PC-3 (cell line): ENCODE results near the gene ABCC9. TPM values are rescaled to one million over a fixed set of nuclear protein-coding genes. Genes with fewer than 3 reads are reported as not detected.

Experiments
- ATAC-seq: fragments of 200-7000 bp; cut with Tn5 transposase; 2 replicates; pipeline ENCODE4 v1.9.1; 2020; ENCODE audit warnings: mild to moderate bottlenecking, moderate library complexity
- BruUV-seq: library from RNA; stranded (reverse); fragments of 400-500 nt; replicated peaks from 2 replicates; lab custom pipeline; 2021; lab: Mats Ljungman, UMichigan
- CTCF ChIA-PET: fragments of 300-600 bp; sonication (Branson Sonifier 250); formaldehyde crosslinking; loops from one replicate; lab custom pipeline; 2022; ENCODE audit warnings: antibody characterized with exemption; lab: Charles Lee
- POLR2A ChIA-PET: fragments of 300-600 bp; sonication (Branson Sonifier 250); formaldehyde crosslinking; loops from one replicate; lab custom pipeline; 2022; ENCODE audit warnings: antibody characterized with exemption; ENCODE audit not compliant: unreplicated experiment; lab: Charles Lee
- DNase-seq: peaks from one replicate; pipeline ENCODE4 v3.0.0-alpha.2; 2015
- H2AFZ ChIP-seq: fragments of 300-600 bp; sonication (generic); 2 replicates; pipeline ENCODE4 v1.6.0; 2016; ENCODE audit warnings: antibody characterized with exemption, low read length
- H3F3A ChIP-seq: fragments of 300-600 bp; sonication (generic); one replicate; pipeline ENCODE4 v1.6.0; 2017; ENCODE audit warnings: antibody characterized with exemption, low read length, control low read depth, mild to moderate bottlenecking; ENCODE audit not compliant: unreplicated experiment
- H3K27ac ChIP-seq: fragments of 300-600 bp; sonication (generic); 2 replicates; pipeline ENCODE4 v1.5.1; 2016; ENCODE audit warnings: mild to moderate bottlenecking, low read length
- H3K27me3 ChIP-seq: fragments of 300-600 bp; sonication (generic); 2 replicates; pipeline ENCODE4 v1.6.1; 2016; ENCODE audit warnings: low read length, mixed read lengths
- H3K36me3 ChIP-seq: fragments of 300-600 bp; sonication (generic); 2 replicates; pipeline ENCODE4 v1.6.1; 2016; ENCODE audit warnings: low read depth, mixed run types, low read length, mixed read lengths
- H3K4me1 ChIP-seq: fragments of 300-600 bp; sonication (generic); 2 replicates; pipeline ENCODE4 v1.5.1; 2016; ENCODE audit warnings: low read length; ENCODE audit not compliant: insufficient read depth
- H3K4me2 ChIP-seq: fragments of 300-600 bp; sonication (generic); 2 replicates; pipeline ENCODE4 v1.6.0; 2016; ENCODE audit warnings: low read length
- H3K4me3 ChIP-seq: fragments of 300-600 bp; sonication (generic); 2 replicates; pipeline ENCODE4 v1.5.1; 2016; ENCODE audit warnings: mild to moderate bottlenecking, low read length, mixed read lengths
- H3K79me2 ChIP-seq: fragments of 300-600 bp; sonication (generic); 2 replicates; pipeline ENCODE4 v1.6.1; 2017; ENCODE audit warnings: low read length, mixed read lengths
- H3K9ac ChIP-seq: fragments of 300-600 bp; sonication (generic); 2 replicates; pipeline ENCODE4 v1.6.0; 2016; ENCODE audit warnings: mild to moderate bottlenecking, low read length
- H3K9me2 ChIP-seq: fragments of 300-600 bp; sonication (generic); replicated peaks from 2 replicates; pipeline ENCODE4 v1.6.1; 2016; ENCODE audit warnings: mixed run types, low read length, mixed read lengths
- H3K9me3 ChIP-seq: fragments of 300-600 bp; sonication (generic); 2 replicates; pipeline ENCODE4 v1.6.1; 2016; ENCODE audit warnings: low read length, mixed read lengths
- H4K20me1 ChIP-seq: fragments of 300-600 bp; sonication (generic); 2 replicates; pipeline ENCODE4 v1.6.1; 2016; ENCODE audit warnings: low read length, mixed read lengths
- EZH2 ChIP-seq: fragments of 300-600 bp; sonication (generic); IDR thresholded peaks from one replicate; pipeline ENCODE4 v1.6.1; 2017; ENCODE audit warnings: antibody characterized with exemption, mild to moderate bottlenecking, low read length; ENCODE audit not compliant: unreplicated experiment
- EZH2phosphoT487 ChIP-seq: fragments of 300-600 bp; sonication (generic); IDR thresholded peaks from 2 replicates; pipeline ENCODE4 v1.6.1; 2018; ENCODE audit warnings: mild to moderate bottlenecking, antibody characterized with exemption, low read length, borderline replicate concordance
- intact Hi-C: fragments of 100-400 bp; cut with micrococcal nuclease; formaldehyde crosslinking; loops from 2 replicates; pipeline ENCODE4 v1.9.0; 2023
- total RNA-seq: library from RNA; depleted of rRNA; stranded (reverse); fragments of >200 nt; gene quantifications from 2 replicates; pipeline ENCODE4 v1.2.3, GENCODE V29; 2014
- TF ChIP-seq, protein P1 (sequence below): fragments of 300-600 bp; sonication (generic); conservative IDR thresholded peaks from 2 replicates; pipeline ENCODE4 v1.5.1; 2017; ENCODE audit warnings: antibody characterized with exemption, low read depth, mild to moderate bottlenecking, low read length

ABCC9 gene
- total RNA-seq, 1 experiment from 2014 or later, result 0.33 TPM

DNA sequence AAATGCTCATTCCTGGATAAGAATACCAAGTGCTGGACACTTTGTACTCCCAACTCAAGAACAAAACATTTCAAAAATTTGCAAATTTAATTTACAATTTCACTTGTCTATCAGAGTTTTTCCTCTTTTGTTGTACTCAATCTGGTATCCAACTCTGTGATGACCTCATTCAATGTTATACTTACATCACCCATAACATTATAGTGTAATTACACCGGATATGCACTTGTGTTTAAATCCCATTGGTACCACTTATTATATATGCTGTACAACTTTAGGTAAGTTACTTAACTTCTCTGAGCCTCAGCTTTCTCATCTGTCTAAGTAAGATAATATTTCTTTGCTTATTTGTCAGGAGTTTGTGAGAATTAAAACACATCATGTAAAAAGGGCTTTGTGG is 90.1 kb downstream of the ABCC9 start:
- Histone ChIP-seq H4K20me1 (no peaks in the 10 kb centered on the region), H3K27me3 (no peaks in the 10 kb centered on the region), H3K4me3 (no peak overlapping the region), H3K9me3 (no peaks in the 10 kb centered on the region), H3K36me3 (no peaks in the 10 kb centered on the region), H3K4me1 (peaks cover 17% of the 10 kb centered on the region), H3K9ac (no peak overlapping the region), H3K27ac (no peak overlapping the region), H2AFZ (peak overlapping the region; percentile 67; the same call in 1 of the 2 replicates), H3F3A (no peaks in the 10 kb centered on the region), H3K9me2 (no peaks in the 10 kb centered on the region), H3K4me2 (no peak overlapping the region; the same call in 1 of the 2 replicates), H3K79me2 (no peaks in the 10 kb centered on the region)
- no peak for TF ChIP-seq EZH2
- no peak for TF ChIP-seq EZH2phosphoT487
- TF ChIP-seq, protein P1, sequence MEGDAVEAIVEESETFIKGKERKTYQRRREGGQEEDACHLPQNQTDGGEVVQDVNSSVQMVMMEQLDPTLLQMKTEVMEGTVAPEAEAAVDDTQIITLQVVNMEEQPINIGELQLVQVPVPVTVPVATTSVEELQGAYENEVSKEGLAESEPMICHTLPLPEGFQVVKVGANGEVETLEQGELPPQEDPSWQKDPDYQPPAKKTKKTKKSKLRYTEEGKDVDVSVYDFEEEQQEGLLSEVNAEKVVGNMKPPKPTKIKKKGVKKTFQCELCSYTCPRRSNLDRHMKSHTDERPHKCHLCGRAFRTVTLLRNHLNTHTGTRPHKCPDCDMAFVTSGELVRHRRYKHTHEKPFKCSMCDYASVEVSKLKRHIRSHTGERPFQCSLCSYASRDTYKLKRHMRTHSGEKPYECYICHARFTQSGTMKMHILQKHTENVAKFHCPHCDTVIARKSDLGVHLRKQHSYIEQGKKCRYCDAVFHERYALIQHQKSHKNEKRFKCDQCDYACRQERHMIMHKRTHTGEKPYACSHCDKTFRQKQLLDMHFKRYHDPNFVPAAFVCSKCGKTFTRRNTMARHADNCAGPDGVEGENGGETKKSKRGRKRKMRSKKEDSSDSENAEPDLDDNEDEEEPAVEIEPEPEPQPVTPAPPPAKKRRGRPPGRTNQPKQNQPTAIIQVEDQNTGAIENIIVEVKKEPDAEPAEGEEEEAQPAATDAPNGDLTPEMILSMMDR, result no peak
- CTCF ChIA-PET, result no interaction called here
- ATAC-seq (no peak), DNase-seq (no peak)
- BruUV-seq, result no TSS peak
- POLR2A ChIA-PET, result no interaction called here
- intact Hi-C loops, result loop anchor here (5.0 kb wide), 1 partner anchor 34 kb away; no protein-coding TSS in a partner anchor

DNA sequence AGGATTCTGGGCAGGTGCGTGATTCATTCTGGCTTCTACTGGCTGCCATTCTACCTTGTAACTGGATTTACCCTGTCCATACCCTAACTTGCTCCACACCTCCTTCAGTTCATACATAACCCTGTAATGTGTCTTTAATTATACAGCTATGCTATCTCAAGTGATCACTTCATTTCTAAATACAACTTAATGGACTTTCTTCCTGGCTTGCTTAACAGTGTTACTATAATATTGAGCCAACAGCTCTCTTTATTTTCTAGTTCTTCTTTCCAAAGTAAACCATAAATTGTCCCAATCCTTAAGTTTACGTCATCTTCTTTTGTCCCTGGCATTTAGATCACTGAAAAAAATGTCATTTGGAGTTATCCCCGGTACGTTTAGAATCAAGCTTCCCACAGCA is 90.8 kb downstream of the ABCC9 start:
- no TSS peak for BruUV-seq
- H4K20me1 ChIP-seq, result no peaks in the 10 kb centered on the region
- CTCF ChIA-PET, result no interaction called here
- no peaks in the 10 kb centered on the region for H3F3A ChIP-seq
- DNase-seq, result no peak
- H3K27me3 ChIP-seq, result no peaks in the 10 kb centered on the region
- ATAC-seq, result no peak
- no peaks in the 10 kb centered on the region for H3K9me2 ChIP-seq
- POLR2A ChIA-PET, result no interaction called here
- H3K9me3 ChIP-seq, result no peaks in the 10 kb centered on the region
- no peaks in the 10 kb centered on the region for H3K36me3 ChIP-seq
- H3K9ac ChIP-seq, result no peak overlapping the region
- TF ChIP-seq EZH2 (no peak), EZH2phosphoT487 (no peak)
- TF ChIP-seq, protein P1, result no peak
- H2AFZ ChIP-seq, result no peak overlapping the region
- H3K4me2 ChIP-seq, result no peak overlapping the region
- no peaks in the 10 kb centered on the region for H3K79me2 ChIP-seq
- intact Hi-C loops, result loop anchor here (5.0 kb wide), 1 partner anchor 33 kb away; no protein-coding TSS in a partner anchor
- peaks cover 17% of the 10 kb centered on the region for H3K4me1 ChIP-seq
- H3K4me3 ChIP-seq, result no peak overlapping the region
- H3K27ac ChIP-seq, result no peak overlapping the region

DNA sequence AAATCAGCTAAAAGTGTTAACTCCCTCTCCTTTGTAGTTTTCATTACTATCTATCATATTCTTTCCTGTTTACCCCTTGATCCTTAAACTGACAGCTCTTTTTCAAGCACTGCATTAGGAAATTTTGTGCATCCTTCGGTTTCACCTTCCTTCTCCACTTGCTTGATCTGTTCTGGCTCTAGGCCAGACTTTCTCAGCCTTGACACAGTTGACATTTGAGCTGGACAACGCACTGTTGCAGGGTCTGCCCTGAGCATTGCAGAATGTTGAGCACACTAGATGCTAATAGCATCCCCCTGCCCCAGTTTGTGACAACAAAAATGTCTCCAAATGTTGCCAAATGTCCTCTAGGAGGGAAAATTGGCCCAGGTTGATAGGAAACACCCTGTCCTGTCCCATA is 91.3 kb downstream of the ABCC9 start:
- CTCF ChIA-PET, result no interaction called here
- Histone ChIP-seq H3F3A (no peaks in the 10 kb centered on the region), H3K79me2 (no peaks in the 10 kb centered on the region), H4K20me1 (no peaks in the 10 kb centered on the region), H3K9me2 (no peaks in the 10 kb centered on the region), H3K9ac (no peak overlapping the region), H3K36me3 (no peaks in the 10 kb centered on the region), H3K27me3 (no peaks in the 10 kb centered on the region), H3K27ac (no peak overlapping the region), H3K4me3 (no peak overlapping the region), H3K4me1 (peaks cover 17% of the 10 kb centered on the region), H2AFZ (no peak overlapping the region), H3K4me2 (no peak overlapping the region), H3K9me3 (no peaks in the 10 kb centered on the region)
- TF ChIP-seq, protein P1, result no peak
- TF ChIP-seq EZH2 (no peak), EZH2phosphoT487 (no peak)
- intact Hi-C loops, result loop anchor here (5.0 kb wide), 1 partner anchor 33 kb away; no protein-coding TSS in a partner anchor
- ATAC-seq (no peak), DNase-seq (no peak)
- BruUV-seq, result no TSS peak
- POLR2A ChIA-PET, result no interaction called here
